HG03469 (cell line): ENCODE results near the gene NCOA4.
"Not testable (repeated sequence)": the region's sequence is repeated elsewhere in the genome, so short reads cannot be mapped to it uniquely, and the experiment has no call there.

Experiments
- ATAC-seq: cut with Tn5 transposase; IDR thresholded peaks from one replicate; pipeline ENCODE4 v1.9.1; 2021; ENCODE audit warnings: mild to moderate bottlenecking, moderate library complexity, moderate number of reproducible peaks; ENCODE audit not compliant: unreplicated experiment

The NCOA4 gene

GRCh38 chr10:46022978-46023702, 7.3 kb downstream of the NCOA4 start:
- peak; percentile 71 for ATAC-seq

- ATAC-seq, result no peak
Measured at GRCh38 chr10:46020344-46020657, 10.1 kb downstream of the NCOA4 start.

- ATAC-seq, result no peak
Measured at GRCh38 chr10:46019569-46020343, 10.7 kb downstream of the NCOA4 start.

DNA sequence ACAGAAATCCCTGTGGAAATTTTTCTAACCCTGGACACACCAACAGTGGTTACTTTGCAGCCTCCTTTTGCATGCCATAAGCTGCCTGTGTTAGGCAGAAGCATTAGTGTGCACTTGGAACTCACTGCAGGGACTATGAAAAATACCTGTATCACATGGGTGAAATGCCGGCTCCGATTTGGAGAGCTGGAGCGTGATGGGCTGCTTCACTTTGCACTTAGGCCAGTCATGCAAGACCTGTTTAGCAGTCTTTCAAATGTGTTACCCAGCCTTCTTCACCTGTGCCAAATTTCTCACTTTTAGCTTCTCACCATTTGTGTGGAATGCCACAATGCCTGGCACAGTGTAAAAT, 11.3 kb downstream of the NCOA4 start:
- ATAC-seq, result no peak

GRCh38 chr10:46018453-46019176, 11.8 kb downstream of the NCOA4 start:
- no peak for ATAC-seq

GRCh38 chr10:46017733-46018132, 12.7 kb downstream of the NCOA4 start:
- no peak for ATAC-seq

DNA sequence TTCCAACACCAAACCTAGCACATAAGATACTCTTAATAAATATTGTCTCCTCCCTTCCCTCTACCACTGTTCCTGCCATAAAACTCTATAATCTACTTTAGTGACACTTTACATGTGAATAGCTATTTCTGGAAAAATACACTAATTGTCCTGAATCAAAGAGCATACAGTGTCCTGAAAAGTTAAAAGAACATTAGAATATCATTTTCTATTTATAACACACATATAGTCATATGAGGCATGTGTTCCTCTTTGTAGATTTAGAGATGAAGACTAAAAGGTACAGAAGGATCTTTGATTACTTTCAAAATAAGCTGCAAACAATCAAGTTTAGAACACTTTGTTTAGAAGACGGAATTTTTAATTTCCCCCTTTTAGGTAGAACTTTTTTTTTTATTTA, 13.6 kb downstream of the NCOA4 start:
- no peak for ATAC-seq

DNA sequence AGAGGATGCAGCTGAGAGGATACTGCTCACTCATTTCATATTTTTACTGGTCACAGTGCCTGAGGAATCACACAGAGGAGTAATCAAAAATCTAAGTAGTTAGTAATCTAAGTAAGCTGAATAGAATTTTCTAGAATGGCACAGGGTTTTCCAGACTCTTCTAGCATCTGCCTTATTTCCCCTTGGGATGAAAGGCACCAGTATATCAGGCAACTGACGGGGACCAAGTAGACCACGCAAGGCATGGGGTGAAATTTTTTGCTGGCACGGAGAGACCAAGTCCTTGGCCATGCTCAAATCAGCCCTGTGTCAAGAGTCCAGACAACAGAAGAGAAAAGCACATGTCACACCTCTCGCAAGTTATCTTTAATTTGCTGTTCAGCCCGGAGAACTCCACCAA, 14.2 kb downstream of the NCOA4 start:
- ATAC-seq, result no peak

DNA sequence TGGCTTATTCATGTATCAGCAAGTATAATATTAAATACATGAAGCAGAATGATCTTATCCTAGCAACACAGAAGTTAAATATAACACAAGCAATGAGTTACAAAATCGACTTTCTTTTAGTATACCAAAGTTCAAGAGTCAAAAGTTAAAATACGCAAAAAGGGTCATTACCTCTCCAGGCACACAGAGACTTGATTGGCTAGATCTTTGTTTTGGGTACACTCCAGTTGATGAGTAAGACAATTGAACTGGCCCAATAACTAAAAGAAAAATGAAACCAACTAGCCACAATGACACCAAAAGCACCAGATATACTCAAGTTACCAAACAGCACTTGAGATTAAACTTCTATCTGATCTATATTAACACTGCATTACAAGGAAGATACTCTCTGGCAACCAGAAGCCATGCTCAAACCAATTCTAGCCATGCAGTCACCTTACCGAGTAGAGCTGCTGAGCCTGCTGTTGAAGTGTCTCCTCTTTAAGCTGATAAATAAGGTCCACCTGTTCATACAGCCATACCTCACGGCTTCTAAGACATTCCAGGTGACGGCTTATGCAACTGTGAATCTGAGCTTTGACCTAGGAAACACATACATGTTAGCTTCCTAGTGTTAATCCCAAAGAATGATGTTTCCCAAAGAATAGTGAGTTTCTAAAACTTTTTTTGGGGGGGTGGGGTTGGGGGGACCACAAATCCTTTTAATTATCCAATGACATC, 15.6 kb downstream of the NCOA4 start:
- no peak for ATAC-seq

GRCh38 chr10:46014206-46014605, 16.2 kb downstream of the NCOA4 start:
- ATAC-seq, result no peak

GRCh38 chr10:46012746-46013145, 17.7 kb downstream of the NCOA4 start:
- no peak for ATAC-seq

- no peak for ATAC-seq
Measured at GRCh38 chr10:46006219-46006618, 24.2 kb downstream of the NCOA4 start.

- no peak for ATAC-seq
Measured at GRCh38 chr10:46005383-46005782, 25.0 kb downstream of the NCOA4 start.

DNA sequence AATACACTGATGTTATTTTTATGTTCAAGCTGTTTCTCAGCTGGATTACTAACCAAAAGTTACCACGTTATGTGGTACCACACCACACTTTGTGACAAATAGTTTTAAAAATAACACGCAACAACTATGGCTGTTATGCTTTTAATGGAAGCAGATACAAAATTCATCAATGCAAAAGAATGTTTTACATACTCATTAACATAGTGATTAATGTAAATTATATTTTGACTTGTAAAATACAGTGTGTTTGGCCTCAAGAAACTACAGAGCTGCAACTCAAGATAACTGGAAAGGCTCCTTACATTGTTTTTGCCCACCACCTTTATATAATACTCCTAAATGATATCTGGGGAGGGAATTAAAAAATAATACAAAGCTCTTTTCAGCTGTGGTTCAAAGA, 25.5 kb downstream of the NCOA4 start:
- no peak for ATAC-seq

- ATAC-seq, result no peak
Measured at GRCh38 chr10:46002916-46003693, 27.3 kb downstream of the NCOA4 start.

DNA sequence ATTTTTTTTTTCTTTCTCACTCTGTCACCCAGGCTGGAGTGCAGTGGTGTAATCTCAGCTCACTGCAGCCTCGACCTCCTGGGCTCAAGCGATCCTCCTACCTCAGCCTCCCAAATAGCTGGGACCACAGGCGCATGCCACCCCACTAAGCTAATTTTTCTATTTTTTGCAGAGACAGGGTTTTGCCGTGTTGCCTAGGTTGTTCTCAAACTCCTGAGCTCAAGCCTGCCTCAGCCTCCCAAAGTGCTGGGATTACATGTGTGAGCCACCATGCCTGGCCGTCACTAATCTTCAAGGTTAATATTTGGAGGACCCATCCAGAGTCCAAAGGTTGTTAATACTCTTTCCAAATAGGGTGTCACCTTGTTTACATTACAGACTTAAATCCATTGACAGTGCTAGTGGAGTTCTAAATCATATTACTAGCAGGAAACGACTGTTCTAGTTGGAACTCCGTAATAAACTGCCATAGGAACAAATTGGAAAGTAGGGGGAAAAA, 28.2 kb downstream of the NCOA4 start:
- not testable (repeated sequence) for ATAC-seq

GRCh38 chr10:46001187-46001756, 29.2 kb downstream of the NCOA4 start:
- no peak for ATAC-seq

GRCh38 chr10:46000538-46000937, 29.9 kb downstream of the NCOA4 start:
- no peak for ATAC-seq

DNA sequence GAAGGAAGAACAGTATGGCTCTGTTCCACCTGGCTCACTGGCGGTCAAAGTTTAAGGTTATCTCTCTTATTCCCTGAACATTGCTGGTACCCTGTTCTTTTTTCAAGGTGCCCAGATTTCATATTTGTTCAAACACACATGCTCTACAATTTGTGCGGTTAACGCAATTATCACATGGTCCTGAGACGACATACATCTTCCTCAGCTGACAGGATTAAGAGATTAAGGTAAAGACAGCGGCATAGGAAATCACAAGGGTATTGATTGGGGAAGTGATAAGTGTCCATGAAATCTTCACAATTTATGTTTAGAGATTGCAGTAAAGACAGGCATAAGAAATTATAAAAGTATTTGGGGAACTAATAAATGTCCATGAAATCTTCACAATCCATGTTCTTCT, 30.5 kb downstream of the NCOA4 start:
- ATAC-seq, result not testable (repeated sequence)
